Measurements from ENCODE around the gene RCSD1.
A peak's percentile ranks its signal among the peaks of the same experiment; 100 is the strongest.

RCSD1 gene

GRCh38 chr1:167618366-167618765 lies 11.7 kb upstream of the RCSD1 start:
- DNase-seq (ENCODE audit: low spot score): no peak

DNA sequence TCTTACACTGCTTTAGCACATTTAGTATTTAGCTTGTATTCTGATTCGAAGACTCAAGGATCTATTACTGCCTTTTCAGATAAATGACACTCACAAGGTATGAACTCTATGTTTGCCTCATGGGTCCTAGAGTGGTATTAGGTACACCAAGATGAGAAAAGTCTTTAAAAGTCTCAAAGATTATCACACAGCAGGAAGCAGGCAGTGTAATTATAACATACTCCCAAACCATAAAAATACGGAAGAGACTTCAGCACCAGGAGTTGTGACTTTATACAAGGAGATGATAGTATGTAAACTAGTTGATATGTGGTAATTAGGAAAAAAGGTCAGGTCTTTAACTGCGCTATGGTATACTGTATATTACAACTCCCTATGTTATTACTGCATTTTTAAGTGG lies 11.2 kb upstream of the RCSD1 start:
- DNase-seq (ENCODE audit: low spot score): no peak

GRCh38 chr1:167620002-167620401 lies 10.0 kb upstream of the RCSD1 start:
- DNase-seq (ENCODE audit: low spot score): no peak

DNA sequence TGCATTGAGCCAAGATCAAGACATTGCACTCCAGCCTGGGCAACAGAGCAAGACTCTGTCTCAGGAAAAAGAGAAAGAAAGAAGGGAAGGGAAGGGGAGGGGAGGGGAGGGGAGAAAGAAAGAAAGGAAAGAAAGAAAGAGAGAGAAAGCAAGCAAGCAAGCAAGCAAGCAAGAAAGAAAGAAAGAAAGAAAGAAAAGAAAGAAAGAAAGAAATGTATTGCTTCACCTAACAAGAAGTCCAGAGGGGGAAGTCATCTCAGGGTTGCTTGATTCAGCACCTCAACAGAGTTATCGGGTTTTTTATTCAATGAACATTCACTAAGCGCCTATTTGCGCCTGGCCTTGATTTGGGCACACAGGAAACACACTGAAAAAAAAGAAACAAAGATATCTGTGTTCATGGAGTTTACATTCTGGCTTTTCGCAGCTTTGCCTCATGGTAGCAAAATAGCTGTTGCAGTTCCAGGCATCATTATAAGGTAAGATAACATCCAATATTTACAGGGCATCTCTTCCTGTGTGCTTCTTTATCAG lies 8.2 kb upstream of the RCSD1 start:
- no peak for DNase-seq (ENCODE audit: low spot score)

GRCh38 chr1:167623951-167624350 lies 6.1 kb upstream of the RCSD1 start:
- DNase-seq (ENCODE audit: low spot score): no peak

DNA sequence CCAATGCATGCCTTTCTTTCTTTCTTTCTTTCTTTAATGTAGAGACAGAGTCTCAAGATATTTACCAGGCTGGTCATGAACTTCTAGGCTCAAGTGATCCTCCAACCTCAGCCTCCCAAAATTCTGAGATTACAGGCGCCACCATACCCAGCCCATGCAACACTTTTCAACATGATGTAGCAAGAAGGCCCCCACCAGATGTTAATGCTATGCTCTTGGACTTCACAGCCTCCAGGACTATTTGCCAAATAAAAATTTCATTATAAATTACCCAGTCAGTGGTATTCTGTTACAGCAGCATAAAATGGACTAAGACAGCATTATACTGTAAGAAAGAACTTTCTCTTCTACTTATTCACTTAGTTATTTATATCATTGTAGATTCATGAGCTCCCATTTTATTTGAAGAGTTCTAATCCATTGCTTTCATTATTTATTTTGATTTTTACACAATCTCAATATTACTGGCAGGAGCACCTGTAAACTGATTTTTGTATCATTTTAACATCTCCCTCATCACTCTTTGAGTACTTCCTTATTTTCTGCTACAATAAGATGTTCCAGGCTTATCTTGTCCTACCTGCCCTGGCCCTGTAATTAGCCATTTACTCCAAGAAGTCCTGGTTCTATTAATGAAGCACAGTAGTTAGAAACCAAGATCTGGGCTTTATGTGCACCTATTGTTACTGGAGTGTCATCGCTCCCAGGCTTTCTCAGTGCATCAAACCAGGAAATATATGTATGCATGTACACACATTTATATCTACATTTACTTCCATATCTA lies 4.8 kb upstream of the RCSD1 start:
- no peak for DNase-seq (ENCODE audit: low spot score)

- peak; percentile 50 for DNase-seq (ENCODE audit: low spot score)
These were observed 2.5 kb upstream of the RCSD1 start for GRCh38 chr1:167627615-167627864.

- peak; percentile 64 for DNase-seq (ENCODE audit: low spot score)
These were observed 2.0 kb upstream of the RCSD1 start for GRCh38 chr1:167627865-167628641.

GRCh38 chr1:167628741-167629515 lies 1.1 kb upstream of the RCSD1 start:
- DNase-seq (ENCODE audit: low spot score): no peak

GRCh38 chr1:167630568-167631385 lies 745 bp downstream of the RCSD1 start:
- peak; percentile 68 for DNase-seq (ENCODE audit: low spot score)

GRCh38 chr1:167631386-167631935 lies 1.4 kb downstream of the RCSD1 start:
- no peak for DNase-seq (ENCODE audit: low spot score)

- DNase-seq (ENCODE audit: low spot score): no peak
These were observed 2.0 kb downstream of the RCSD1 start for GRCh38 chr1:167631936-167632614.

GRCh38 chr1:167633258-167633944 lies 3.4 kb downstream of the RCSD1 start:
- DNase-seq (ENCODE audit: low spot score): no peak

GRCh38 chr1:167634435-167634834 lies 4.4 kb downstream of the RCSD1 start:
- no peak for DNase-seq (ENCODE audit: low spot score)

GRCh38 chr1:167635156-167635648 lies 5.2 kb downstream of the RCSD1 start:
- no peak for DNase-seq (ENCODE audit: low spot score)

- DNase-seq (ENCODE audit: low spot score): no peak
These were observed 5.9 kb downstream of the RCSD1 start for GRCh38 chr1:167635941-167636340.

- no peak for DNase-seq (ENCODE audit: low spot score)
These were observed 8.0 kb downstream of the RCSD1 start for GRCh38 chr1:167638064-167638463.

GRCh38 chr1:167640051-167640450 lies 10.0 kb downstream of the RCSD1 start:
- DNase-seq (ENCODE audit: low spot score): no peak

GRCh38 chr1:167641786-167642500 lies 11.9 kb downstream of the RCSD1 start:
- DNase-seq (ENCODE audit: low spot score): no peak

GRCh38 chr1:167642501-167642826 lies 12.4 kb downstream of the RCSD1 start:
- DNase-seq (ENCODE audit: low spot score): no peak

All from germinal center (tissue), 1 donor.